ENCODE measurements around the gene PHACTR4.
A peak's percentile ranks its signal among the peaks of the same experiment; 100 is the strongest.
"Not testable (repeated sequence)": the region's sequence is repeated elsewhere in the genome, so short reads cannot be mapped to it uniquely, and the experiment has no call there.

PHACTR4 gene

DNA sequence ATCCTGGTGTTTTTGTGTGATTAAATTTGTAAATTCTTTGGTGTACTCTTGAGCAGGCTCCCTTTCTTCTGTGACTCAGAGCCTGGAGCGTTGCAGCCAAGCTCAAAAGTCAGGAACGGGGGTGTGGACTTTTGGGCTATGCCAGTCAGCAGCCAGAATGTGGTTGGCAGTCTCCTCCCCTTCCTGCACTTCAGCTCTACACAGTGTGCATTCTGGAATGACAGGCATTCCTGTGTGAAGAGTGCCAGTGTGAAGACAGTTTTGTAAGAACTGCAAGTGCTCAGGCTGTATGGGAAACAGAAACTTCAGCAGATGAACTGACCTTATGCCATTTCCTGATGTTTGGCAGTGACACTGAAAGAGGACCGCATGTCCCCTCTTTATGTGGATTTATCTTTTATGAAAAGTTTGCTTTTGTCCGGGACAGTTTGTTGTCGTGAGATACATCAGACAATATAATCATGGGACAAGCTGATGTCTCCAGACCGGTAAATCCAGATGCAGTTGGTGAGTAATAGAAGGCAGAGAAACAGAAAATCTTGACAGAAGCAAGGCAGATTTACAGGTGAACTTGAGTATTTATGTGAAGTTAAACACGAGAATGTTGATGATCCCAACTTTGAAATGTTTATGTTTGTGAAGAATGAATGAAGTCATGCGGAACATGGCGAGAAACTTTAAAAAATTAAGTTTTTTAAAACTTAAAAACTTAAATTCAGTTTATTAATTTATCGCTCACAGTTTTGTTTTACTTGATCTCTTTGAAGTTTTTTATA lies 68.6 kb downstream of the PHACTR4 start:
- DNase-seq = peak; percentile 26

DNA sequence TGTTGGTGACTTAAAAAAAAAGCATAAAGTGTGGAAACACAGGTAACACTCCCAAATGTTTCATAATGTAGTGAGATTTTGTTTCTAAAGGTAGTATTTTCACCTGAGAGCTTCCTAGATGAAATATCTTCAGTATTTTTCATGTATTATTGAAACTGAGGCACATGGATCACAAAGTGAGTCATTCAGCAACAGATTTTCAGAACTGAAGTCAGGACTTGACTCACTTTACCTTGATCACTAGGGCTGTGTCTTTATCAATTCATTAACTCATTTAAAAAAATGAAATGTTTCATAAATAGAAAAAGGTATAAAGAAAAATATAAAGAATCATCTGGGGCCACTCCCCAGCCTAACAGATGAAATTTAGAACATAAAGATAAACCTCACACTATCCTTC lies 69.8 kb downstream of the PHACTR4 start:
- no peak for DNase-seq

DNA sequence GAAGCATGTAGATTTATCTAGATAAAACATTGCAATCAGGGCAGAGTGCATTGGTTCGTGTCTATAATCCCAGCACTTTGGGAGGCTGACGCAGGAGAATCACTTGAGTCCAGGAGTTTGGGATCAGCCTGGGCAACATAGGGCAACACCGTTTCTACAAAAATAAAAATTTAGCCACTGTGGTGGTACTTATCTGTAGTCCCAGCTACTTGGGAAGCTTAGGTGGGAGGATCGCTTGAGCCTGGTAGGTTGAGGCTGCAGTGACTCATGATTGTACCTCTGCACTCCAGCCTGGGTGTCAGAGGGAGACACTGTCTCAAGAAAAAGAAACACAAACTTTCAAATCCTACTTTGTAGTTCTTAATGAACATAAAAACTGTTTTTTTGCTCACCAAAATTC lies 72.1 kb downstream of the PHACTR4 start:
- DNase-seq = no peak

DNA sequence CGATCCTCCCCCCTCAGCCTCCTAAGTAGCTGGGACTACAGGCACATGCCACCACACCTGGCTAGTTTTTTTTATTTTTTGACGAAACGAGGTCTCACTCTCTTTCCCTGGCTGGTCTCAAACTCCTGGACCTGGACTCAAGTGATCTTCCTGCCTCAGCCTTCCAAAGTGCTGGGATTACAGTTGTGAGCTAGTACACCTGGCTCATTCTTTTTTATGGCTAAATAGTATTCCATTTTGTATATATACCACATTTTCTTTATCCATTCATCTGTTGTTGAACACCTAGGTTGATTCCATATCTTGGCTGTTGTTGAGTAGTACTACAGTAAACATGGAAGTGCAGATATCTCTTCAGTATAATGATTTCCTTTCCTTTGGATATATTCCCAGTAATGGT lies 74.0 kb downstream of the PHACTR4 start:
- no peak for DNase-seq

DNA sequence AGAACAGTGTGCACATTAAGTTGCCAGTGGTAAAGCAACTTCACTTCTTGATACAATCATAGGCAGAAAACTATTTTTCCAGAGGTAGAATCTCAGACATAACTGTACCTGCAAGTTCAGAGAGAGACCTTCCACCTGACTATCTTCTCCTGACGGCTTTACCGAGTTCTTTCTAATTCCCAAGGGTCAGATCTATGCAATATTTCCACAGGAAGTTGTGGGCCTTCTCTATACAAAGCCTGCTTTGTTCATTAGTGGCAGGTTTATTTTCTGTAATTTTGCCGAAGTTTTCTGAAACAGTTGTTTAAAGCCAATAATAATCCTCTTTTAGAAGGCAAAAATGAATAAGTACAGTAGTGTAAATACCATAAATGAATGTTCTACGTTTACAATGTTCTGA lies 78.1 kb downstream of the PHACTR4 start:
- no peak for DNase-seq

DNA sequence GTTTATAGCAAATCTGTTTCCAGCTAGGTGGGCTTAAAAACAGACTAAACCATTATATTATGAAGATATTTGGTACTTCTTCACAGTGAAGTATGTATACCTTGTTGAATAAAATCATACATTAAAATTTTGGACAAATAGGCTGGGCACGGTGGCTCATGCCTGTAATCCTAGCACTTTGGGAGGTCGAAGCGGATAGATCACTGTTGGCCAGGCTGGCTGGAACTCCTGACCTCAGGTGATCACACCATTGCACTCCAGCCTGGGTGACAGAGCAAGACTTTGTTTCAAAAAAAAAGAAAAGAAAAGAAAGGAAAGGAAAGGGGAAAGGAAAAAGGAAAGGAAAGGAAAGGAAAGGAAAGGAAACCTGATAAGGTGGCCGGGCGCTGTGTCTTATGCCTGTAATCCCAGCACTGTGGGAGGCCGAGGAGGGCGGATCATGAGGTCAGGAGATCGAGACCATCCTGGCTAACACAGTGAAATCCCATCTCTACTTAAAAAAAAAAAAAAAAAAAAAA lies 78.6 kb downstream of the PHACTR4 start:
- DNase-seq = not testable (repeated sequence)

DNA sequence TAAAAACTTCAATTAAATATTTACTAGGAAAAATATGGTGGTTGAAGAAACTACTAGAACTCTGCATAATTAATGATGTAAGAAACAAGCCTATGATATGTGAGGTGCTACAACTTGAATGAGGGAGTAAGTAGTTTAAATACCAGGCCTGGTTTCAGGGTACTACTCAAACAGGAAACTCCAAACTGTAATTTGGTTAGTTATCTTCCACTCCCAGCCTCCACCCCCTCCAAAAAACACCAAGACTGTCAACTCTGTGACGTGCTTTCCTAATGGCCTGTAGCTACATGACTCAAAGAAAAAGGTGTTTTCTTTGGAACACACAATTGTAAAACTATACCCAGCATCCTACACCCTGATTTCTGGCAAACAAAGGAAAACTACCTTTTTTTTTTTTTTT lies 80.4 kb downstream of the PHACTR4 start:
- DNase-seq = no peak

DNA sequence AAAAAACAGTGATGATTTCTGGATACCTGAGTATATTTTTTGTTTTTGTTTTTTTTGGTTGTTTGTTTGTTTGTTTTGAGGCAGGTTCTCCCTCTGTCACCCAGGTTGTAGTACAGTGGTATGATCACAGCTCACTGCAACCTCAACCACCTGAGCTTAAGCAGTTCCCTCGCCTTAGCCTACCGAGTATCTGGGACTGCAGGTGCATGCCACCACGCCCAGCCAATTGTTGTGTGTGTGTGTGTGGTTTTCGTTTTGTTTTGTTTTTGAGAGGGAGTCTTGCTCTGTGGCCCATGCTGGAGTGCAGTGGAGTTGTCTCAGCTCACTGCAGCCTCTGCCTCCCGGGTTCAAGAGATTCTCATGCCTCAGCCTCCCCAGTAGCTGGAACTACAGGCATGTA lies 81.0 kb downstream of the PHACTR4 start:
- DNase-seq = no peak

DNA sequence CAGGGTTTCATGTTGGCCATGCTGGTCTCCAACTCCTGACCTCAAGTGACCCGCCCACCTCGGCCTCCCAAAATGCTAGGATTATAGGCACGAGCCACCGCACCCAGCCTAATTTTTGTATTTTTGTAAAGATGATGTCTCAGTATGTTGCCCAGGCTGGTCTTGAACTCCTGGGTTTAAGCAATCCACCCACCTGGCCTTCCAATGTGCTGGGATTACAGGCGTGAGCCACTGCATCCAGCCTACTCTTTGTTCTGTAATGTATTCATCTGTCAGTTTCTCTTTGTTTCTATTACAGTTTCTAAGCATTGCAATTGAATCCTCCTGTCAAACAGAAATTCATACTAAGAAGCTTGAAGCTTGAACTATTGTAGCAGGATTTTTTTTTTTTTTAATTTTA lies 81.5 kb downstream of the PHACTR4 start:
- no peak for DNase-seq

DNA sequence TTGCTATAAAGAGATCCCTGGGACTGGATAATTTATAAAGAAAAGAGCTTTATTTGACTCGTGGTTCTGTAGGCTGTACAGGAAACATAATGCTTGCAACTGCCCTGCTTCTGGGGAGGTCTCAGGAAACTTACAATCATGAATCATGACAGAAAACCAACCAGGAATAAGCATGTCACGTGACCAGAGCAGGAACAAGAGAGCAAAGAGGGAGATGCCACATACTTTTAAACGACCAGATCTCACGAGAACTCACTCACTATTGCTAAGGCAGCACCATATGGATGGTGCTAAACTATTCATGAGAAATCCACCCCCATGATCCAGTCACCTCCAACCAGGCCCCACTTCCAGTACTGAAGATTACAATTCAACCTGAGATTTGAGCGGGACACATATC lies 86.5 kb downstream of the PHACTR4 start:
- DNase-seq = peak; percentile 62

DNA sequence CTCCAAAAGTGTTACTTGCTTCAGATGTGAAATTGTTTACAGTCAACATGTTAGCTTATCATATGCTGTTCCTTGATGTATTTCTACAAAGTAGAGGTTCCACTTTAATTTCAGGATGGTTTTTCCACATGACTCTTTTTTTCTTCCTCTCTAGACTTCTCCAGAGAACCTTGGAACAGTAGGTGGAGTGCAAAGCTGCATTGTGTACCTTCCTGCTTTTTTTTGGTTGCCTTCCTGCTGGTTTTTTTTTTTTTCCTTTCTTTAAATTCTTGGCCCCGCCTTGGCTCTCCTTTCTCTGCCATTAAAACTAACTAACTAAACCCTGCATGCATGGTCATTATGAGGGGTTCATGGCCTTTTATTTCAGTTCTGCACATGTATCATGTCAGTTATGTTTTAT lies 88.1 kb downstream of the PHACTR4 start:
- DNase-seq = no peak

DNA sequence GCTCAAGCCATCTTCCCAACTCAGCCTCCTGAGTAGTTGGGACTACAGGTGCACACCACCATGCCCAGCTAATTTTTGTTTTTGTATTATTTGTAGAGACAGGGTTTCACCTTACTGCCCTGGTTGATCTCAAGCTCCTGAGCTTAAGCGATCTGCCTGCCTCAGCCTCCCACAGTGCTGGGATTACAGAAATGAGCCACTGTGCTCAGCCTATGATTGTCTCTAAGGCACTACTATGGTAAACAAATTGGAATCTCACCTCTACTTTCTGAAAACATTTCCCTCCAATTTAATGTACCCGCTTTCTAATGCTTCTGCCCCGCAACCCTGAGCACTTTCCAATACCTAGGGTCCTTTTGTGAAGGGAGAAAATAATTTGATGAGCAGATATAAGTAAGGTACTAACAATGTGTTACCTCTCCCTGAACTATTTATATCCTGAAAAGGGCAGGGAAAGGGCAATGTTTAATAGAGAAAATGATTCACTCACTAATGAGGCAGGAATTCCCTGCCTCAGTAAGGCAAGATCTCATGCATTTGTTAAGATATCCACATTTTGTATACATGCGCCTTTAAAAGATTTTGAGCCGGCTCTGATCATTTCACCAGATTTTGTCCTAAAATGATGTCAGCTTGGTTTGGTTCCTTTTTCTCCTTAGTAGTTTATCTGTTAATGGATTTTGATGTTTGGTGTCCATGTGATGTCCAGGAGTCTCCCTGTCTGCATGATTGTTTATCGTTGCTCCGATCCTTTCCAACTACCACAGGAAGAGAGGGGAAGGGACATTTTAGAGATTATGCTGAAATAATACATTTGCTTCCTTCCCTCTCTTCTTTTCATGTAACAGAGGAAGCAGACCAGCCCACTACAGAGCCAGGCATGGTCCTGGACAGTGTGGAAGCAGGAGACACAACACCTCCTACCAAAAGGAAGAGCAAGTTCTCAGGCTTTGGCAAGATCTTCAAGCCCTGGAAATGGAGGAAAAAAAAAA lies 89.0 kb downstream of the PHACTR4 start:
- DNase-seq = no peak

DNA sequence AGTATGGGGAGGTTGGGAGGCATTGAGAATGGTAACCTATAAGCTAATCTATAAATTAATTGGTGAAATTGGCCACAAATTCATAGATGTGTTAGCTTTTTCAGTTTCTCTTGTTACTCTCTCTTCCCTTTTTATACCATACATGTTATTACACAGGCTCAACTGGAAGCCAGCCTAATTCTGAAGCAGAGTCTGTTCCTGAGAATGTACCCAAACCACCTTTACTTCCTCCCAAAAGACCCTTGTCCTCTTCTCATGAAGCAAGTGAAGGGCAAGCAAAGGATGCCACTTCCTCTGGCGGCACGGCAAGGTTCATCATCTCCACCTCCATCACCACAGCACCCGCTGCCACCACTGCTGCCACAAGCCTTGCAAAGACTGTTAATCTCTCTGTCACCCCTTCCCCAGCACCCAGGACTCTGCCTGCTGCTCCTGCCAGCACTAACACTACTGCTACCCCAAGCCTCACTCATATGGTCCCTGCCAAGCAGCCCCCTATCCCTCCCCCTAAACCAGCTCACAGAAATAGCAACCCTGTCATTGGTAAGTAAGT lies 96.8 kb downstream of the PHACTR4 start:
- no peak for DNase-seq

DNA sequence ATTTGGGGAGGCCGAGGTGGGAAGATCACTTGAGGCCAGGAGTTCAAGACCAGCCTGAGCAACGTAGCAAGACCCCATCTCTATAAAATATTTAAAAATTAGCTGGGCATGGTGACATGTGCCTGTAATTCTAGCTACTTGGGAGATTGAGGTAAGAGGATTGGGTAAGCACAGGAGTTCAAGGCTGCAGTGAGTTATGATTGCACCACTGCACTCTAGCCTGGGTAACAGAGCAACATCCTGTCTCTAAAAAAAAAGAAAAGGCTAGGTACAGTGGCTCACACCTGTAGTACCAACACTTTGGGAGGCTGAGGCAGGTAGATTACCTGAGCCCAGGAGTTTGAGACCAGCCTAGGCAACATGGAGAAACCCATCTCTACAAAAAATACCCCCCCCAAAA lies 100.6 kb downstream of the PHACTR4 start:
- DNase-seq = no peak

DNA sequence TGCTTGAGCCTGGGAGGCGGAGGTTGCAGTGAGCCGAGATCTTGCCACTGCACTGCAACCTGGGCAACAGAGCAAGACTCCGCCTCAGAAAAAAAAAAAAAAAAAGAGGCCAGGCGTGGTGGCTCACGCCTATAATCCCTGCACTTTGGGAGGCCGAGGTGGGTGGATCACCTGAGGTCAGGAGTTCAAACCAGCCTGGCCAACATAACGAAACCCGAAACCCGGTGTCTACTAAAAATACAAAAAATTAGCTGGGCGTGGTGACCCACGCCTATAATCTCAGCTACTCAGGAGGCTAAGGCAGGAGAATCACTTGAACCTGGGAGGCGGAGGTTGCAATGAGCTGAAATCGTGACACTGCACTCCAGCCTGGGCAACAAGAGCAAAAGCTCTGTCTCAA lies 110.0 kb downstream of the PHACTR4 start:
- DNase-seq = not testable (repeated sequence)

DNA sequence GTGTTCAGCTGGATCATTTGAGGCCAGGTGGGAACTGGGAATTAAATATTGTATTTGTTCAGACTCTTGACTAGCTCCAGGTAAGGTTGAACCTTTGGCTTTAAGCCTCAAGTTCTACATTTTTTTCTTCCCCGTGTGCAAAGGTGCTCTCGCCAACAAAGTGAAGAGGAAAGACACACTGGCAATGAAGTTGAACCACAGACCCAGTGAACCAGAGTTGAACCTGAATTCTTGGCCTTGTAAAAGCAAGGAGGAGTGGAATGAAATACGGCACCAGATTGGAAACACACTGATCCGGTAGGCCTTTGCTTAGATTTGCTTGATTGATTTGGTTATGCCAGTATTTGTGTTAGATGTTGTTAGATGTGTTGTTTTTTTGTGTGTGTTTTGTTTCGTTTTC lies 110.8 kb downstream of the PHACTR4 start:
- no peak for DNase-seq

DNA sequence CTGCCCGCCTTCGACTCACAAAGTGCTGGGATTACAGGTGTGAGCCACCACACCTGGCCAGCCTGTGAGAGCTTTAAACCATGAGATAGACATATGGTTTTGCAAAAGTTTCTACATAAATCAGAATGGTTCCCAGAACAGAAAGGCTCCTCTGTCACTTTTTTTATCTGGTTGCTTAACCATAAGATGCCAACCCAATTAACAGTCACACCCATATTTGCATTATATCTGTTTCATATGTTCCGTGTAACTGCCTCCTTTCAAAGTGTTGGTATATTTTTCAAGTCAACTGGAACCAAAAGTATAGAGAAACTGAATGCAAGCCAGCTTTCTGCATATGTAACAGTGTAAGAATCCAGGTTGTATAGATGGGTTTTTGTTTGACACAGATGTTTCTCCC lies 112.6 kb downstream of the PHACTR4 start:
- no peak for DNase-seq

DNA sequence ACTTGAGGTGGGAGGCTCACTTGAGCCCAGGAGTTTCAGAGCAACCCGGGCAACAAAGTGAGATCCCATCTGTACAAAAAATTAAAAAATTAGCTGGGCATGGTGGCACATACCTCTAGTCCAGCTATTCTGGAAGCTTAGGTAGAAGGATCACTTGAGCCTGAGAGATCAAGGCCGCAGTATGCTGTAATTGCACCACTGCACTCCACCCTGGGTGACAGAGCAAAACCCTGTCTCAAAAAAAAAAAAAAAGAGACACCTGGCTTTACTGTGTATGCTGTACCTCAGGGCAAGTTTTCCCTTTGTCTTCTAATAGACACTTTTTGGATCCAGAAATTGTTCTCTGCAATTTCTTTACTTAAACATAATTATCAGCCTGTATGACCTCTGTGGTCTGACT lies 113.2 kb downstream of the PHACTR4 start:
- DNase-seq = no peak

DNA sequence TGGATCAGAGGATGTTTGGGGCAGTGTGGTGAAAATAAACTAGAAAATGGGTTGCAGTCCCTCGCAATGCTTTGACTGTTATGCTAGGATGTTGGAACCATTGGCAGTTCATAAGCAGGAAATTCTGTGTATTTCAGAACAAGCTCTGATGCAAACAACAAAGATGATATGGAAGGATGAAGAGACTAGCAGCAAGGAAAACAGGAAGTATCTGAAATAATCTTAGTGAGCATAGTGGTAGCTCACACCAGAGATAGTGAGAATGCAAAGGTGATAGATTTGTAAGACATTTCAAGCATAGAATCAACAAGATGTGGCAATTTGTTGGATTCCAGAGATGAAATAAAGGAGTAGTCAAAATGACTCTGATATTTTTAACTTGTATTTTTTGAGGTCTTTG lies 125.2 kb downstream of the PHACTR4 start:
- no peak for DNase-seq

DNA sequence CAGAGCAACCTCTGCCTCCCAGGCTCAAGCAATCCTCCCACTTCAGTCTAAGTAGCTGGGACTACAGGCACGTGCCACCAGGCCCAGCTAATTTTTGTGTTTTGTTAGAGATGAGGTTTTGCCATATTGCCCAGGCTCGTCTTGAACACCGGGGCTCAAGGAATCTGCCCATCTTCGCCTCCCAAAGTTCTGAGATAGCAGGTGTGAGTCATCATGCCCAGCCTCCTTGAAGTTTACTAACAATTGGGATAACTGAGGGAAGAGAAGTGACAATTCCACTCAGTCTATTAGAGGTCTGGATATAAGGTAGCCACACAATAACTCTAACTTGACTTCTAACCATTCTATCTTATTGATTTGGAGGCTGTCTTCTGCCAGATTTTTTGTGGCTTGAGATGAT lies 130.0 kb downstream of the PHACTR4 start:
- no peak for DNase-seq

DNA sequence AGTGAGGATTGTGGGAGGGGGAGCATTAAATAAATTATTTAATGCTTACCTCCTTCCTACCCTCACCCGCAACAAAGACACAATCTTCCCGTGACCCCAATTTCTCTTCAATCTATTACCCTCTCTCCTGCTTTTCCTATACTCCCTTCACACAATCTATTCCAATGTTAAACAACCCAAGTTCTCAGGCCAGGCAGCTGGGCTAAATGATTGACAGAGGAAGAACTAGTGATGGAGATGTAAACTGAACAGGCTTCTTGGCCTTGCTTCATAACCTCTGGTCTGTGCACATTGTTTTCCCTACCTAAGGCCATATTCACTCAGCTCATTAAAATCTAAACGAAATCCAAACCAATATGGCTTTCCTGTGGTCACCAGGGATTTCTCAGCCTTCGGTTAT lies 132.4 kb downstream of the PHACTR4 start:
- no peak for DNase-seq

DNA sequence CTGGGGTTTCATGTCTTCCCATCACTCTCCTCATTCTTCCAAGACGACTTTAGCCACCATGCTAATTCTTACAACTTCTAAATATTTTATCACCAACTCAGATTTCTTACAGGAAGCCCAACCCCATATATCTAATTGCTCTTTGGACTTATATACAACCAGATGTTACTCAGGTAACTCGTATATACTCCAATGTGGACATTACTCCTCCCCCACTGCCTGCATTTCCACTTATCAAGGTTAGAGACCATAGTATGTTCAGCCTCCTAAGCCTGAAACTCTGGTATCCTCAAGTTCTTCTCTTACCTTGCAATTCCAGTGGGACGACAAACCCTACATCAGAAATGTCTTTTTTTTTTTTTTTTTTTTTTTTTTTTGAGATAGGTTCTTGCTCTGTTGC lies 133.6 kb downstream of the PHACTR4 start:
- no peak for DNase-seq

DNA sequence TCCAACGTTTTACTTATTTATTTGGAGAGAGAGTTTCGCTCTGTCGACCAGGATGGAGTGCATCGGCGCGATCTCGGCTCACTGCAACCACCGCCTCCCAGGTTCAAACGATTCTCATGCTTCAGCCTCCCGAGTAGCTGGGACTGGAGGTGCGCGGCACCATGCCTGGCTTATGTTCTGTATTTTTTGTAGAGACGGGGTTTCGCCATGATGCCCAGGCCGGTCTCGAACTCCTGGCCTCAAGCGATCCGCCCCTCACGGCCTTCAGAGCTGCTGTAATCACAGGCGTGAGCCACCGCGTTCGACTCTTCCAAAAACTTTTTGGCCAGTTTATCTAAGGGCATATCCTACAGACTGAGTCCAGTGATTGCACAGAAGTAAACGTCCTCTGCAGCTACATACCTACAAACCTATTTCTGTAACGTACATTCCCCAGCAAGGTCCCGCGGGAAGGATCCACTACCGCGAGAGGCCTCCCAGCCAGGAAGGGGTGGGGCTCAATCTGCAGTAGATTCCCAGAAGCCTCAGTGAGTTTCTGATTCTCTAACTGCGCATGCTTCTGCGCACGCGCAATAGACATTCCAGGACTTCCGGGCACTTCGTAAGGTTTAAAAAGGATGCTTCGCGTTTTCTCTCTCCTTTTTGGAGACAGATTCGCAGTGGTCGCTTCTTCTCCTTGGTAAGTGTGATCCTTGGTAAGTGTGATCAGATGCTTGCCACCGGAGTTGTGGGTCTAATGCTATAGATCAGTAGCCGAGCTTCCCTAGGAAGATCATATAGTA lies 136.1 kb downstream of the PHACTR4 start, which contains the start of gene RCC1:
Gene RCC1, plus strand, starts transcription at position 638 of the 782 bp plus-strand sequence. CDS start 23,824 bp downstream, outside the sequence.
- DNase-seq = peak; percentile 97

All from KG1 (cell line).